Measurements from ENCODE around the gene KIF2C.

DNA sequence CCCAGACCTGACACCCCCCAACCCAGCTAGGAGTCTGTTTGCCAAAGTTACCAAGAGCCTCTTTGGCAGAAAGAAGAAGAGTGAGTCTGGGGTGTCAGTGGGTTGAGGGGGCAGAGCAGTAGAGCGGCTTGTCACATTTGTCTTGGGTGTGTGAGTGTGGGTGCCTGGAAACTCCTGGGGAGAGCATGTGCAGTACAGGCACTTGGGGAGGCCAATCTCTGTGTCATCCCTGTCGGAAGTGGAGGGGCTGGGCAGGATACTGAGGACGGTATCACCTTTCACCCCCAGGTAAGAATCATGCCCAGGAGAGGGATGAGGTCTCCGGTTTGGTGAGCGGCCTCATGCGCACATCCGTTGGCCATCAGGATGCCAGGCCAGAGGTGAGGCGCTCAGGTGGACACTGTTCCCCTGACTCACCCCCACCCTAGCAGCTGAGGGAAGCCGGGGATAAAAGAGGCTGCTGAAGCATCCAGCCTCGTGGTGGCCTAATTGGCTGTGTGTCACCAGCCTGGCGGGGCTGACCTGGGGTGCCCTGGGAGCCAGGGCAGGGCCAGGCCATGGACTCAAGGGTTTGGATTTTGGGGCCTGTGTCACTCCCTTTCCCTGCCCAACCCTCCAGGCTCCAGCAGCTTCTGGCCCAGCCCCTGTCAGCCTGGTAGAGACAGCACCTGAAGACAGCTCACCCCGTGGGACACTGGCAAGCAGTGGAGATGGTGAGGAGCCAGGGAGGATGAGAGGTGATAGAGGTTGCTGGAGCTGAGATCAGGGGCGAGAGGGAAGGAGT is 63.9 kb downstream of the KIF2C start:
- TF ChIP-seq, protein P1, sequence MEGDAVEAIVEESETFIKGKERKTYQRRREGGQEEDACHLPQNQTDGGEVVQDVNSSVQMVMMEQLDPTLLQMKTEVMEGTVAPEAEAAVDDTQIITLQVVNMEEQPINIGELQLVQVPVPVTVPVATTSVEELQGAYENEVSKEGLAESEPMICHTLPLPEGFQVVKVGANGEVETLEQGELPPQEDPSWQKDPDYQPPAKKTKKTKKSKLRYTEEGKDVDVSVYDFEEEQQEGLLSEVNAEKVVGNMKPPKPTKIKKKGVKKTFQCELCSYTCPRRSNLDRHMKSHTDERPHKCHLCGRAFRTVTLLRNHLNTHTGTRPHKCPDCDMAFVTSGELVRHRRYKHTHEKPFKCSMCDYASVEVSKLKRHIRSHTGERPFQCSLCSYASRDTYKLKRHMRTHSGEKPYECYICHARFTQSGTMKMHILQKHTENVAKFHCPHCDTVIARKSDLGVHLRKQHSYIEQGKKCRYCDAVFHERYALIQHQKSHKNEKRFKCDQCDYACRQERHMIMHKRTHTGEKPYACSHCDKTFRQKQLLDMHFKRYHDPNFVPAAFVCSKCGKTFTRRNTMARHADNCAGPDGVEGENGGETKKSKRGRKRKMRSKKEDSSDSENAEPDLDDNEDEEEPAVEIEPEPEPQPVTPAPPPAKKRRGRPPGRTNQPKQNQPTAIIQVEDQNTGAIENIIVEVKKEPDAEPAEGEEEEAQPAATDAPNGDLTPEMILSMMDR (IDR thresholded peaks at IDR 0.05 in 8 of 11, conservative IDR thresholded peaks at IDR 0.05 in 3 of 11), result no peak
- no peak for TF ChIP-seq POLR2A (IDR thresholded peaks at IDR 0.05)
- peak in 1 of 3 donors; percentile 21 for TF ChIP-seq POLR2AphosphoS5 (IDR thresholded peaks at IDR 0.05)

Data from spleen (tissue), 7 donors.